Neural cell (in vitro differentiated cells): Measurements from ENCODE around the gene MEIS1. TPM values are rescaled to one million over a fixed set of nuclear protein-coding genes. Genes with fewer than 3 reads are reported as not detected.

Experiments
- H2AFZ ChIP-seq: fragments of 200-600, 300-800 bp; sonication (generic), shearing (Covaris generic); 2 replicates; pipeline ENCODE4 v1.6.0; 2014; ENCODE audit warnings: low read depth, mild to moderate bottlenecking, antibody characterized with exemption, low read length, moderate library complexity
- H3F3A ChIP-seq: fragments of 200-600 bp; shearing (Covaris generic); 2 replicates; pipeline ENCODE4 v1.6.1; 2016; ENCODE audit warnings: mild to moderate bottlenecking, moderate library complexity, mixed read lengths, antibody characterized with exemption, low read length; ENCODE audit not compliant: insufficient read depth, poor library complexity, severe bottlenecking
- H3K27ac ChIP-seq: fragments of 200-600, 300-800 bp; sonication (generic), shearing (Covaris generic); 2 replicates; pipeline ENCODE4 v1.5.1; 2014; ENCODE audit warnings: mild to moderate bottlenecking, low read length, moderate library complexity
- H3K27me3 ChIP-seq: fragments of 300-800, 200-600 bp; sonication (generic), shearing (Covaris generic); 2 replicates; pipeline ENCODE4 v1.6.0; 2014; ENCODE audit warnings: mild to moderate bottlenecking, low read depth, low read length, moderate library complexity; ENCODE audit not compliant: insufficient read depth
- H3K36me3 ChIP-seq: fragments of 300-800, 200-600 bp; sonication (generic), shearing (Covaris generic); 2 replicates; pipeline ENCODE4 v1.5.1; 2014; ENCODE audit warnings: mild to moderate bottlenecking, antibody characterized with exemption, low read length, moderate library complexity; ENCODE audit not compliant: insufficient read depth
- H3K4me2 ChIP-seq: fragments of 300-800, 200-600 bp; sonication (generic), shearing (Covaris generic); 2 replicates; pipeline ENCODE4 v1.6.0; 2014; ENCODE audit warnings: mild to moderate bottlenecking, low read length
- H3K4me3 ChIP-seq: fragments of 300-800, 200-600 bp; sonication (generic), shearing (Covaris generic); 2 replicates; pipeline ENCODE4 v1.5.1; 2014; ENCODE audit warnings: mild to moderate bottlenecking, low read length, moderate library complexity
- H3K79me2 ChIP-seq: fragments of 200-600 bp; shearing (Covaris generic); replicated peaks from 2 replicates; pipeline ENCODE4 v1.6.0; 2014; ENCODE audit warnings: mild to moderate bottlenecking, low read length, moderate library complexity; ENCODE audit not compliant: insufficient read depth
- H3K9ac ChIP-seq: fragments of 300-800, 200-600 bp; sonication (generic), shearing (Covaris generic); 2 replicates; pipeline ENCODE4 v1.6.1; 2016; ENCODE audit warnings: mild to moderate bottlenecking, low read length, mixed read lengths
- H3K9me2 ChIP-seq: fragments of 200-600 bp; shearing (Covaris generic); 2 replicates; pipeline ENCODE4 v1.6.1; 2016; ENCODE audit warnings: mild to moderate bottlenecking, low read length, mixed read lengths; ENCODE audit not compliant: insufficient read depth
- H3K9me3 ChIP-seq: fragments of 200-600, 300-800 bp; sonication (generic), shearing (Covaris generic); 2 replicates; pipeline ENCODE4 v1.6.1; 2016; ENCODE audit warnings: mild to moderate bottlenecking, mixed run types, low read length, moderate library complexity, mixed read lengths
- H4K20me1 ChIP-seq: fragments of 200-600 bp; shearing (Covaris generic); 2 replicates; pipeline ENCODE4 v1.6.1; 2016; ENCODE audit warnings: mild to moderate bottlenecking, mixed run types; ENCODE audit not compliant: insufficient read depth
- EP300 ChIP-seq: fragments of 450-650 bp; conservative IDR thresholded peaks from 2 replicates; pipeline ENCODE4 v1.6.1; 2014; ENCODE audit warnings: antibody characterized with exemption, mild to moderate bottlenecking, moderate library complexity; ENCODE audit not compliant: poor library complexity, severe bottlenecking
- EZH2 ChIP-seq: fragments of 200-600, 300-800 bp; shearing (Covaris generic), sonication (generic); IDR thresholded peaks from 2 replicates; pipeline ENCODE4 v1.6.1; 2014; ENCODE audit warnings: antibody characterized with exemption, low read length, borderline replicate concordance, mild to moderate bottlenecking; ENCODE audit not compliant: insufficient read depth, poor library complexity, severe bottlenecking
- MXI1 ChIP-seq: fragments of 450-650 bp; conservative IDR thresholded peaks from 2 replicates; pipeline ENCODE4 v1.6.1; 2014; ENCODE audit warnings: antibody characterized with exemption, mild to moderate bottlenecking; ENCODE audit not compliant: poor library complexity, severe bottlenecking
- POLR2AphosphoS5 ChIP-seq: IDR thresholded peaks from 2 replicates; pipeline ENCODE4 v1.6.1; 2012
- RAD21 ChIP-seq: fragments of 450-650 bp; conservative IDR thresholded peaks from 2 replicates; pipeline ENCODE4 v1.6.1; 2014; ENCODE audit warnings: antibody characterized with exemption, mild to moderate bottlenecking, moderate library complexity
- SMC3 ChIP-seq: fragments of 450-650 bp; conservative IDR thresholded peaks from 2 replicates; pipeline ENCODE4 v1.6.1; 2014; ENCODE audit warnings: antibody characterized with exemption, mild to moderate bottlenecking, moderate library complexity; ENCODE audit not compliant: poor library complexity
- TAF1 ChIP-seq: IDR thresholded peaks from 2 replicates; pipeline ENCODE4 v1.6.1; 2012; ENCODE audit warnings: low read depth
- polyA plus RNA-seq: library from polyadenylated mRNA; depleted of rRNA; stranded (reverse); fragments of >200 nt; gene quantifications from 2 replicates; pipeline ENCODE4 v1.2.3, GENCODE V29; 2014
- TF ChIP-seq, protein P1 (sequence below): IDR thresholded peaks from 2 replicates; pipeline ENCODE4 v1.6.1; 2012; ENCODE audit warnings: borderline replicate concordance
- TF ChIP-seq, protein P2 (sequence below): fragments of 450-650 bp; IDR thresholded peaks from 2 replicates; pipeline ENCODE4 v1.5.1; 2014; ENCODE audit warnings: antibody characterized with exemption, mild to moderate bottlenecking, moderate library complexity; ENCODE audit not compliant: poor library complexity, severe bottlenecking

The MEIS1 gene
- polyA plus RNA-seq, 1 donor from 2014 or later = 46.5 TPM

DNA sequence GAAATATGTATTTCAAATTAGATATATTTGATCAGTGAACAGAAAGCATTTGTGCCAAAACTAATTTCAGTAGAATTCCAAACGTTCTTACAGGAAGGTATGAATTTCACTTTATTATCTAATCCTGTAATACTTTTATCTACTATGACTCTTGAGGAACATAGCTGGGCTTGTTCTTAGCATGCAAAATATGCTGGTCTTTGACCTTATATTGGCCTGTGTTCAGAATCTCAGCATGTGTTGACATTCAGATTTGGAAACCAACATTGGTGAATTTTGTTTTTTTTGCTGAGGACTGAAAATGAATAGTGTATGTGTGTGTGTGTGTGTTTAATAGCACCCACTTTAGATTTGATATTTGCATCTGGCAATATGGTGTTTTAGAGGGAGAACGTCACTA is 112.2 kb downstream of the MEIS1 start:
- H3K36me3 ChIP-seq = no peaks in the 10 kb centered on the region
- no peaks in the 10 kb centered on the region for H3K9me3 ChIP-seq
- peaks cover 11% of the 10 kb centered on the region for H3K79me2 ChIP-seq
- H3K9ac ChIP-seq = no peak overlapping the region
- no peaks in the 10 kb centered on the region for H3K9me2 ChIP-seq
- H2AFZ ChIP-seq = no peak overlapping the region
- H3F3A ChIP-seq = no peaks in the 10 kb centered on the region
- H3K4me3 ChIP-seq = no peak overlapping the region
- TF ChIP-seq POLR2AphosphoS5 = no peak
- TF ChIP-seq SMC3 = no peak
- TF ChIP-seq RAD21 = no peak
- no peak for TF ChIP-seq MXI1
- TF ChIP-seq, protein P1, sequence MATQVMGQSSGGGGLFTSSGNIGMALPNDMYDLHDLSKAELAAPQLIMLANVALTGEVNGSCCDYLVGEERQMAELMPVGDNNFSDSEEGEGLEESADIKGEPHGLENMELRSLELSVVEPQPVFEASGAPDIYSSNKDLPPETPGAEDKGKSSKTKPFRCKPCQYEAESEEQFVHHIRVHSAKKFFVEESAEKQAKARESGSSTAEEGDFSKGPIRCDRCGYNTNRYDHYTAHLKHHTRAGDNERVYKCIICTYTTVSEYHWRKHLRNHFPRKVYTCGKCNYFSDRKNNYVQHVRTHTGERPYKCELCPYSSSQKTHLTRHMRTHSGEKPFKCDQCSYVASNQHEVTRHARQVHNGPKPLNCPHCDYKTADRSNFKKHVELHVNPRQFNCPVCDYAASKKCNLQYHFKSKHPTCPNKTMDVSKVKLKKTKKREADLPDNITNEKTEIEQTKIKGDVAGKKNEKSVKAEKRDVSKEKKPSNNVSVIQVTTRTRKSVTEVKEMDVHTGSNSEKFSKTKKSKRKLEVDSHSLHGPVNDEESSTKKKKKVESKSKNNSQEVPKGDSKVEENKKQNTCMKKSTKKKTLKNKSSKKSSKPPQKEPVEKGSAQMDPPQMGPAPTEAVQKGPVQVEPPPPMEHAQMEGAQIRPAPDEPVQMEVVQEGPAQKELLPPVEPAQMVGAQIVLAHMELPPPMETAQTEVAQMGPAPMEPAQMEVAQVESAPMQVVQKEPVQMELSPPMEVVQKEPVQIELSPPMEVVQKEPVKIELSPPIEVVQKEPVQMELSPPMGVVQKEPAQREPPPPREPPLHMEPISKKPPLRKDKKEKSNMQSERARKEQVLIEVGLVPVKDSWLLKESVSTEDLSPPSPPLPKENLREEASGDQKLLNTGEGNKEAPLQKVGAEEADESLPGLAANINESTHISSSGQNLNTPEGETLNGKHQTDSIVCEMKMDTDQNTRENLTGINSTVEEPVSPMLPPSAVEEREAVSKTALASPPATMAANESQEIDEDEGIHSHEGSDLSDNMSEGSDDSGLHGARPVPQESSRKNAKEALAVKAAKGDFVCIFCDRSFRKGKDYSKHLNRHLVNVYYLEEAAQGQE = no peak
- no peak for TF ChIP-seq EZH2
- TF ChIP-seq TAF1 = no peak
- TF ChIP-seq EP300 = no peak
- TF ChIP-seq, protein P2, sequence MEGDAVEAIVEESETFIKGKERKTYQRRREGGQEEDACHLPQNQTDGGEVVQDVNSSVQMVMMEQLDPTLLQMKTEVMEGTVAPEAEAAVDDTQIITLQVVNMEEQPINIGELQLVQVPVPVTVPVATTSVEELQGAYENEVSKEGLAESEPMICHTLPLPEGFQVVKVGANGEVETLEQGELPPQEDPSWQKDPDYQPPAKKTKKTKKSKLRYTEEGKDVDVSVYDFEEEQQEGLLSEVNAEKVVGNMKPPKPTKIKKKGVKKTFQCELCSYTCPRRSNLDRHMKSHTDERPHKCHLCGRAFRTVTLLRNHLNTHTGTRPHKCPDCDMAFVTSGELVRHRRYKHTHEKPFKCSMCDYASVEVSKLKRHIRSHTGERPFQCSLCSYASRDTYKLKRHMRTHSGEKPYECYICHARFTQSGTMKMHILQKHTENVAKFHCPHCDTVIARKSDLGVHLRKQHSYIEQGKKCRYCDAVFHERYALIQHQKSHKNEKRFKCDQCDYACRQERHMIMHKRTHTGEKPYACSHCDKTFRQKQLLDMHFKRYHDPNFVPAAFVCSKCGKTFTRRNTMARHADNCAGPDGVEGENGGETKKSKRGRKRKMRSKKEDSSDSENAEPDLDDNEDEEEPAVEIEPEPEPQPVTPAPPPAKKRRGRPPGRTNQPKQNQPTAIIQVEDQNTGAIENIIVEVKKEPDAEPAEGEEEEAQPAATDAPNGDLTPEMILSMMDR = no peak
- no peak overlapping the region for H3K27ac ChIP-seq
- no peaks in the 10 kb centered on the region for H4K20me1 ChIP-seq
- H3K4me2 ChIP-seq = no peak overlapping the region
- no peaks in the 10 kb centered on the region for H3K27me3 ChIP-seq

DNA sequence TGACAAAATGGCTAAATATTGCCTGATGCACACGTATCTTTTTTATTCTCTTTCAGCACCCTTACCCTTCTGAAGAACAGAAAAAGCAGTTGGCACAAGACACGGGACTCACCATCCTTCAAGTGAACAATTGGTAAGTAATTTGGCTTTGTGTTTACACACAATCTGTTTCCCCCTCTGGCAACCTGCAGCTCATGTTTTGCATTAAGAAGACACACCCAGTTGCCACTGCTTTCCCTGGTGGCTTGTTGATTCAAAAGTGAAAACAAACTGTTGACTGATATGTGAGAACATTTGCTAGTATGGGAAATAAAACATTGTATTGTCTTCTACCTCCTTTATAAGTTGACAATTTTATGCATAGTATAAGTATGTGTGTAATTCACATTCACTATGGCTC is 113.0 kb downstream of the MEIS1 start:
- no peaks in the 10 kb centered on the region for H3K27me3 ChIP-seq
- no peak overlapping the region for H3K27ac ChIP-seq
- no peak overlapping the region for H3K9ac ChIP-seq
- H3K9me2 ChIP-seq = no peaks in the 10 kb centered on the region
- H2AFZ ChIP-seq = no peak overlapping the region
- H3F3A ChIP-seq = no peaks in the 10 kb centered on the region
- TF ChIP-seq POLR2AphosphoS5 = no peak
- TF ChIP-seq, protein P2 = no peak
- no peak for TF ChIP-seq EP300
- no peak for TF ChIP-seq TAF1
- no peaks in the 10 kb centered on the region for H4K20me1 ChIP-seq
- H3K4me2 ChIP-seq = no peak overlapping the region
- peaks cover 11% of the 10 kb centered on the region for H3K79me2 ChIP-seq
- no peak overlapping the region for H3K4me3 ChIP-seq
- H3K36me3 ChIP-seq = no peaks in the 10 kb centered on the region
- H3K9me3 ChIP-seq = no peaks in the 10 kb centered on the region
